Measurements from ENCODE around the gene RBM26.

RBM26 gene

GRCh38 chr13:79386125-79386826 is 19.8 kb downstream of the RBM26 start:
- no peak overlapping the region for H3K4me3 ChIP-seq (ENCODE audit: low read depth, low read length)
- DNase-seq (ENCODE audit: low read depth), result no peak
- in situ Hi-C loops (cut with HindIII; ENCODE audit: low sequenced_read_pairs), result no loop called here
- no peak for TF ChIP-seq CTCF (IDR thresholded peaks at IDR 0.05; ENCODE audit: low read depth, low read length, missing control alignments)

GRCh38 chr13:79385694-79386093 is 20.4 kb downstream of the RBM26 start:
- no peak for TF ChIP-seq CTCF (IDR thresholded peaks at IDR 0.05; ENCODE audit: low read depth, low read length, missing control alignments)
- DNase-seq (ENCODE audit: low read depth), result no peak
- H3K4me3 ChIP-seq (ENCODE audit: low read depth, low read length), result no peak overlapping the region
- in situ Hi-C loops (cut with HindIII; ENCODE audit: low sequenced_read_pairs), result no loop called here

DNA sequence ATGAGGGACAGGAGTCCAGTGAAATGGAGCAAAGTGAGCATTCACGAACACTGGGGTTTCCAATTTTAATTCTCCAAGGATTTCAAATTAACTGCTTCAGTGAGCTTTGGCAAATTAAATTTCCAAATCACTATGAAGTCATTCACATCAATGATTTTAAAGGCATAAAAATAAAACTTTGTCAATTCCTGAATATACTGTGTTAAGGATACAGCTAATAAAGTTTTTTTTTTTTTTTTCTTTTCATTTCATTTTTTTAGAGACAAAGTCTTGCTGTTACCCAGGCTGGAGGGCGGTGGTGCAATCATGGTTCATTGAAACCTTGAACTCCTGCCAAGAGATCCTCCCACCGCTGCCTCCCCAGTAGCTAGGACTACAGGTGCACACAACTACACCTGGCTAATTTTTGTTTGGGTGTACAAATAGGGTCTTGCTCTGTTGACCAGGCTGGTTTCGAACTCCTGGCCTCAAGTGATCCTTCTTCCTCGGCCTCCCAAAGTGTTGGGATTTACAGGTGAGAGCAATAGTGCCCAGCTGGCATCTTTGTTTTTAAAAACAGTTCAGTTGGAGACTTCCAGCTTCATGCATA is 21.9 kb downstream of the RBM26 start:
- in situ Hi-C loops (cut with HindIII; ENCODE audit: low sequenced_read_pairs), result no loop called here
- no peak for DNase-seq (ENCODE audit: low read depth)
- no peak overlapping the region for H3K4me3 ChIP-seq (ENCODE audit: low read depth, low read length)
- no peak for TF ChIP-seq CTCF (IDR thresholded peaks at IDR 0.05; ENCODE audit: low read depth, low read length, missing control alignments)

- no peak for TF ChIP-seq CTCF (IDR thresholded peaks at IDR 0.05; ENCODE audit: low read depth, low read length, missing control alignments)
- in situ Hi-C loops (cut with HindIII; ENCODE audit: low sequenced_read_pairs), result no loop called here
- no peak for DNase-seq (ENCODE audit: low read depth)
- H3K4me3 ChIP-seq (ENCODE audit: low read depth, low read length), result no peak overlapping the region
Measured at GRCh38 chr13:79382545-79383275, 23.3 kb downstream of the RBM26 start.

GRCh38 chr13:79380997-79381396 is 25.1 kb downstream of the RBM26 start:
- no peak overlapping the region for H3K4me3 ChIP-seq (ENCODE audit: low read depth, low read length)
- no peak for DNase-seq (ENCODE audit: low read depth)
- TF ChIP-seq CTCF (IDR thresholded peaks at IDR 0.05; ENCODE audit: low read depth, low read length, missing control alignments), result no peak
- in situ Hi-C loops (cut with HindIII; ENCODE audit: low sequenced_read_pairs), result no loop called here

- H3K4me3 ChIP-seq (ENCODE audit: low read depth, low read length), result no peak overlapping the region
- in situ Hi-C loops (cut with HindIII; ENCODE audit: low sequenced_read_pairs), result no loop called here
- TF ChIP-seq CTCF (IDR thresholded peaks at IDR 0.05; ENCODE audit: low read depth, low read length, missing control alignments), result no peak
- no peak for DNase-seq (ENCODE audit: low read depth)
Measured at GRCh38 chr13:79379274-79379673, 26.8 kb downstream of the RBM26 start.
